HepG2 (cell line): ENCODE measurements around the gene RHBDD3. TPM values are rescaled to one million over a fixed set of nuclear protein-coding genes. Genes with fewer than 3 reads are reported as not detected.
A peak's percentile ranks its signal among the peaks of the same experiment; 100 is the strongest.

Experiments used
- ATAC-seq: fragments of 200-7000 bp; cut with Tn5 transposase; 3 replicates; pipeline ENCODE4 v1.9.1; 2020; ENCODE audit warnings: mild to moderate bottlenecking, moderate library complexity
- BruUV-seq: library from RNA; stranded (reverse); fragments of 400-500 nt; replicated peaks from 2 replicates; lab custom pipeline; 2021; lab: Mats Ljungman, UMichigan
- CTCF ChIA-PET: fragments of 300-600 bp; formaldehyde crosslinking; extraction: SDS; loops from one replicate; lab custom pipeline; 2021; ENCODE audit warnings: low total read pairs, inconsistent platforms, low intra/inter-chr PET ratio; lab: Yijun Ruan, JAX
- POLR2A ChIA-PET: fragments of 350-600 bp; sonication (Branson Sonifier 250); formaldehyde crosslinking; loops from one replicate; lab custom pipeline; 2020; ENCODE audit warnings: antibody characterized with exemption, inconsistent platforms; lab: Yijun Ruan, JAX
- DNase-seq: peaks from one replicate; pipeline ENCODE4 v3.0.0-alpha.2; 2015; ENCODE audit warnings: low spot score
- FAIRE-seq: peaks from 3 replicates; lab custom pipeline; 2011; peaks lifted over from hg19 to GRCh38; lab: Jason Lieb, UNC
- H2AFZ ChIP-seq: one replicate; pipeline ENCODE4 v1.6.1; 2011; ENCODE audit warnings: low read length, inconsistent platforms
- H3K27ac ChIP-seq: fragments of 300-600 bp; 3 replicates; pipeline ENCODE4 v1.8.0; 2011; ENCODE audit warnings: mixed run types, mild to moderate bottlenecking, mixed read lengths, low read length, inconsistent platforms; ENCODE audit not compliant: insufficient read depth; ENCODE audit errors: extremely low read length
- H3K27me3 ChIP-seq, 2 experiments: fragments of 200-600 bp in 1 of 2; 2 replicates in 1 of 2; 3 replicates in 1 of 2; pipeline versions ENCODE4 v1.6.0 to v1.8.0; 2011; ENCODE audit warnings: low read length in 2 of 2, mild to moderate bottlenecking in 2 of 2, moderate library complexity in 2 of 2, inconsistent platforms in 1 of 2; ENCODE audit not compliant: insufficient read depth in 2 of 2, control insufficient read depth in 1 of 2
- H3K36me3 ChIP-seq, 2 experiments: fragments of 200-600 bp in 1 of 2; replicated peaks in 1 of 2; 2 replicates in 1 of 2; 3 replicates in 1 of 2; pipeline versions ENCODE4 v1.5.1 to v1.8.0; 2011; ENCODE audit warnings: low read length in 2 of 2, inconsistent platforms in 1 of 2; ENCODE audit not compliant: insufficient read depth in 2 of 2, control insufficient read depth in 1 of 2
- H3K4me1 ChIP-seq: 2 replicates; pipeline ENCODE4 v1.5.1; 2012; ENCODE audit warnings: low read length, inconsistent platforms; ENCODE audit not compliant: insufficient read depth
- H3K4me2 ChIP-seq: 2 replicates; pipeline ENCODE4 v1.6.0; 2011; ENCODE audit warnings: low read depth, low read length, inconsistent platforms
- H3K4me3 ChIP-seq, 3 experiments: fragments of 200-600 bp in 1 of 3; sonication (generic), shearing (Covaris generic) in 1 of 3; replicated peaks in 1 of 3; 2 replicates each; pipeline ENCODE4 v1.5.1; 2011 to 2016; ENCODE audit warnings: low read length in 3 of 3, inconsistent platforms in 2 of 3, low read depth in 2 of 3, mild to moderate bottlenecking in 2 of 3, control low read depth in 1 of 3, mixed read lengths in 1 of 3; ENCODE audit not compliant: insufficient read depth in 1 of 3
- H3K79me2 ChIP-seq: one replicate; pipeline ENCODE4 v1.6.1; 2011; ENCODE audit warnings: low read length, inconsistent platforms; ENCODE audit not compliant: insufficient read depth
- H3K9ac ChIP-seq: 2 replicates; pipeline ENCODE4 v1.6.0; 2011; ENCODE audit warnings: mild to moderate bottlenecking, low read depth, low read length, inconsistent platforms; ENCODE audit not compliant: insufficient read depth
- H3K9me3 ChIP-seq: 2 replicates; pipeline ENCODE4 v1.5.1; 2012; ENCODE audit warnings: mild to moderate bottlenecking, low read length
- H4K20me1 ChIP-seq: 2 replicates; pipeline ENCODE4 v1.6.0; 2011; ENCODE audit warnings: inconsistent platforms, mild to moderate bottlenecking, low read length, moderate library complexity; ENCODE audit not compliant: insufficient read depth
- CEBPB ChIP-seq: IDR thresholded peaks from 2 replicates; pipeline ENCODE4 v1.6.1; 2011; ENCODE audit warnings: low read depth, low read length, improper control_type of control experiment, borderline replicate concordance
- FOXO1 ChIP-seq: sonication (generic); formaldehyde crosslinking; IDR thresholded peaks from 2 replicates; pipeline ENCODE4 v1.4.0; 2020; ENCODE audit warnings: missing genetic modification reagents
- POGK ChIP-seq: sonication (generic); formaldehyde crosslinking; conservative IDR thresholded peaks from 2 replicates; pipeline ENCODE4 v1.8.0; 2022; ENCODE audit warnings: mild to moderate bottlenecking, moderate library complexity, missing genetic modification reagents
- RFX3 ChIP-seq: IDR thresholded peaks from 2 replicates; pipeline ENCODE4 v1.6.1; 2016; ENCODE audit warnings: missing biosample characterization, missing genetic modification reagents
- SP5 ChIP-seq: IDR thresholded peaks from 2 replicates; pipeline ENCODE4 v1.6.1; 2016; ENCODE audit warnings: low read depth, borderline replicate concordance
- SRSF9 ChIP-seq: fragments of 200-400 bp; formaldehyde crosslinking; IDR thresholded peaks from 2 replicates; pipeline ENCODE4 v1.6.1; 2018; ENCODE audit warnings: borderline replicate concordance, mild to moderate bottlenecking, low read depth, low read length; ENCODE audit not compliant: insufficient read depth, poor library complexity, severe bottlenecking
- TCF12 ChIP-seq, 2 experiments: fragments of 450-650 bp in 1 of 2; sonication (generic) in 1 of 2; formaldehyde crosslinking in 1 of 2; IDR thresholded peaks; 2 replicates each; pipeline versions ENCODE4 v1.6.1 to v1.8.0; 2017 to 2022; ENCODE audit warnings: antibody characterized with exemption in 1 of 2, mild to moderate bottlenecking in 1 of 2, missing genetic modification reagents in 1 of 2, moderate library complexity in 1 of 2
- TCF7 ChIP-seq: sonication (generic); IDR thresholded peaks from 2 replicates; pipeline ENCODE4 v1.6.1; 2016; ENCODE audit warnings: antibody characterized with exemption, low read depth
- ZNF816 ChIP-seq: sonication (generic); formaldehyde crosslinking; IDR thresholded peaks from 2 replicates; pipeline ENCODE4 v1.8.0; 2022; ENCODE audit warnings: missing genetic modification reagents, mild to moderate bottlenecking, borderline replicate concordance
- WGBS: methylation state at CpG from one replicate; pipeline ENCODE4 v1.1.6; 2017; ENCODE audit warnings: low lambda C conversion rate; 5-methylcytosine and 5-hydroxymethylcytosine counted together
- in situ Hi-C: cut with HindIII; loops from 2 replicates; pipeline ENCODE4 v1.10.0; 2017; ENCODE audit warnings: low pct_unique_long_range_greater_than_20kb; ENCODE audit not compliant: extremely low pct_ligation_motif_present
- intact Hi-C: fragments of 100-400 bp; cut with micrococcal nuclease; formaldehyde crosslinking; loops from one replicate; pipeline ENCODE4 v1.10.0; 2022; ENCODE audit not compliant: unreplicated experiment
- polyA plus RNA-seq, 8 experiments: library from polyadenylated mRNA; depleted of rRNA in 3 of 8; stranded (reverse) in 7 of 8; unstranded in 1 of 8; fragments of >200 nt; fragmentation: Illumina TruSeq in 4 of 8; extraction: Trizol in 4 of 8; gene quantifications; 2 replicates each; pipeline versions ENCODE4 v1.2.1 to v1.2.3, GENCODE V29; 2011 to 2016; ENCODE audit warnings: low read depth in 4 of 8, missing spikeins in 1 of 8, mixed read lengths in 1 of 8; ENCODE audit not compliant: insufficient read depth in 1 of 8
- total RNA-seq, 5 experiments: library from RNA; depleted of rRNA; stranded (reverse); fragments of >200 nt; fragmentation: Illumina TruSeq; extraction: Trizol; gene quantifications; 2 replicates each; pipeline ENCODE4 v1.2.3, GENCODE V29; 2016; ENCODE audit warnings: low read depth in 1 of 5
- TF ChIP-seq, protein P1 (sequence below): sonication (generic); formaldehyde crosslinking; IDR thresholded peaks from 2 replicates; pipeline ENCODE4 v1.4.0; 2020; ENCODE audit warnings: missing genetic modification reagents
- TF ChIP-seq, protein P2 (sequence below): sonication (generic); formaldehyde crosslinking; IDR thresholded peaks from 2 replicates; pipeline ENCODE4 v1.4.0; 2020; ENCODE audit warnings: missing genetic modification reagents, borderline replicate concordance

The RHBDD3 gene
- total and polyA plus RNA-seq, 2 of the 13 experiments (the other 11 are each of a cell fraction or from before 2014, with no cell fraction given) = 12.1 to 26.7 TPM

- Histone ChIP-seq H4K20me1 (peaks cover 82% of the 10 kb centered on the region), H3K9me3 (no peaks in the 10 kb centered on the region), H3K27ac (no peak overlapping the region), H2AFZ (no peak overlapping the region), H3K9ac (no peak overlapping the region), H3K4me3 (no peak overlapping the region), H3K4me2 (no peak overlapping the region), H3K27me3 (no peaks in the 10 kb centered on the region; a peak in 1 of 5 replicates), H3K79me2 (peaks cover 96% of the 10 kb centered on the region), H3K4me1 (peaks cover 73% of the 10 kb centered on the region), H3K36me3 (peaks cover 16 to 54% of the 10 kb centered on the region in 2 experiments)
- 100% methylated on average over 2 of the region's 2 CpGs for WGBS
- ChIA-PET CTCF (no interaction called here), POLR2A (no interaction called here)
- intact Hi-C loops = no loop called here
- in situ Hi-C loops = no loop called here
- no peak for FAIRE-seq
- no peak for DNase-seq
- ATAC-seq = no peak
- TF ChIP-seq SP5 = no peak
- TF ChIP-seq, protein P1, sequence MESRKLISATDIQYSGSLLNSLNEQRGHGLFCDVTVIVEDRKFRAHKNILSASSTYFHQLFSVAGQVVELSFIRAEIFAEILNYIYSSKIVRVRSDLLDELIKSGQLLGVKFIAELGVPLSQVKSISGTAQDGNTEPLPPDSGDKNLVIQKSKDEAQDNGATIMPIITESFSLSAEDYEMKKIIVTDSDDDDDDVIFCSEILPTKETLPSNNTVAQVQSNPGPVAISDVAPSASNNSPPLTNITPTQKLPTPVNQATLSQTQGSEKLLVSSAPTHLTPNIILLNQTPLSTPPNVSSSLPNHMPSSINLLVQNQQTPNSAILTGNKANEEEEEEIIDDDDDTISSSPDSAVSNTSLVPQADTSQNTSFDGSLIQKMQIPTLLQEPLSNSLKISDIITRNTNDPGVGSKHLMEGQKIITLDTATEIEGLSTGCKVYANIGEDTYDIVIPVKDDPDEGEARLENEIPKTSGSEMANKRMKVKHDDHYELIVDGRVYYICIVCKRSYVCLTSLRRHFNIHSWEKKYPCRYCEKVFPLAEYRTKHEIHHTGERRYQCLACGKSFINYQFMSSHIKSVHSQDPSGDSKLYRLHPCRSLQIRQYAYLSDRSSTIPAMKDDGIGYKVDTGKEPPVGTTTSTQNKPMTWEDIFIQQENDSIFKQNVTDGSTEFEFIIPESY (CRISPR knock-in tag) = peak; percentile 59; the same call in 1 of the 2 replicates
- no TSS peak for BruUV-seq
Measured at GRCh38 chr22:29272624-29273023, 4.8 kb upstream of the RHBDD3 start.

- BruUV-seq = no TSS peak
- peak overlapping the region; percentile 100 for H3K9ac ChIP-seq
- H3K4me3 ChIP-seq = peak overlapping the region; percentile 75 to 96 (median 93)
- FAIRE-seq = peak; percentile 26
- peaks cover 75% of the 10 kb centered on the region for H3K4me1 ChIP-seq
- in situ Hi-C loops = no loop called here
- no peak overlapping the region for H2AFZ ChIP-seq
- H3K36me3 ChIP-seq = peaks cover 9 to 36% of the 10 kb centered on the region in 2 experiments
- intact Hi-C loops = no loop called here
- ChIA-PET POLR2A (interaction anchor here (1.2 to 2.0 kb wide), 4 partner anchors 9 to 36 kb away, joined by 3 to 7 read pairs (median 4); partner anchors contain the start of gene GAS2L1), CTCF (no interaction called here)
- no peaks in the 10 kb centered on the region; a peak in 1 of 5 replicates for H3K27me3 ChIP-seq
- peaks cover 63% of the 10 kb centered on the region for H4K20me1 ChIP-seq
- 29% methylated on average over 9 of the region's 9 CpGs for WGBS
- H3K79me2 ChIP-seq = peaks cover 96% of the 10 kb centered on the region
- no peak for ATAC-seq
- H3K4me2 ChIP-seq = peak overlapping the region; percentile 90
- H3K9me3 ChIP-seq = no peaks in the 10 kb centered on the region
- H3K27ac ChIP-seq = peak overlapping the region; percentile 98
- peak; percentile 69 for DNase-seq
- TF ChIP-seq, protein P2, sequence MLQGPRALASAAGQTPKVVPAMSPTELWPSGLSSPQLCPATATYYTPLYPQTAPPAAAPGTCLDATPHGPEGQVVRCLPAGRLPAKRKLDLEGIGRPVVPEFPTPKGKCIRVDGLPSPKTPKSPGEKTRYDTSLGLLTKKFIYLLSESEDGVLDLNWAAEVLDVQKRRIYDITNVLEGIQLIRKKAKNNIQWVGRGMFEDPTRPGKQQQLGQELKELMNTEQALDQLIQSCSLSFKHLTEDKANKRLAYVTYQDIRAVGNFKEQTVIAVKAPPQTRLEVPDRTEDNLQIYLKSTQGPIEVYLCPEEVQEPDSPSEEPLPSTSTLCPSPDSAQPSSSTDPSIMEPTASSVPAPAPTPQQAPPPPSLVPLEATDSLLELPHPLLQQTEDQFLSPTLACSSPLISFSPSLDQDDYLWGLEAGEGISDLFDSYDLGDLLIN = no peak
- TF ChIP-seq FOXO1 (CRISPR knock-in tag) (no peak), RFX3 (no peak), ZNF816 (CRISPR knock-in tag) (no peak), CEBPB (peak; percentile 60; the same call in 1 of the 2 replicates), TCF12 (IDR thresholded peaks at IDR 0.05) (no peak), TCF12 (CRISPR knock-in tag; IDR thresholded peaks at IDR 0.05) (no peak), TCF7 (no peak), POGK (CRISPR knock-in tag) (no peak), SRSF9 (no peak)
Measured at GRCh38 chr22:29270475-29271271, 2.9 kb upstream of the RHBDD3 start.
